Loucy (cell line): ENCODE results near the gene SLC17A7.
A peak's percentile ranks its signal among the peaks of the same experiment; 100 is the strongest.

Experiments
- H2AFZ ChIP-seq: fragments of 200-600 bp; sonication (generic); 2 replicates; pipeline ENCODE4 v1.6.0; 2016; ENCODE audit warnings: antibody characterized with exemption, mild to moderate bottlenecking, low read length, moderate library complexity
- H3F3A ChIP-seq: fragments of 200-600 bp; 2 replicates; pipeline ENCODE4 v1.6.0; 2016; ENCODE audit warnings: antibody characterized with exemption, low read depth, mild to moderate bottlenecking
- H3K27me3 ChIP-seq: fragments of 200-600 bp; sonication (generic); 2 replicates; pipeline ENCODE4 v1.6.1; 2014; ENCODE audit warnings: low read length, mild to moderate bottlenecking; ENCODE audit not compliant: insufficient read depth, poor library complexity, severe bottlenecking
- H3K36me3 ChIP-seq: fragments of 200-600 bp; sonication (generic); 2 replicates; pipeline ENCODE4 v1.6.1; 2016; ENCODE audit warnings: low read length; ENCODE audit not compliant: insufficient read depth
- H3K4me1 ChIP-seq: fragments of 200-600 bp; sonication (generic); 2 replicates; pipeline ENCODE4 v1.5.1; 2014; ENCODE audit warnings: low read length, mild to moderate bottlenecking; ENCODE audit not compliant: insufficient read depth, poor library complexity, severe bottlenecking
- H3K4me2 ChIP-seq: fragments of 200-600 bp; sonication (generic); 2 replicates; pipeline ENCODE4 v1.6.0; 2014; ENCODE audit warnings: antibody characterized with exemption, low read length, low read depth, mild to moderate bottlenecking; ENCODE audit not compliant: poor library complexity, severe bottlenecking
- H3K4me3 ChIP-seq: fragments of 200-600 bp; sonication (generic); 2 replicates; pipeline ENCODE4 v1.5.1; 2014; ENCODE audit warnings: low read length, mild to moderate bottlenecking, mixed read lengths; ENCODE audit not compliant: poor library complexity, severe bottlenecking
- H3K79me2 ChIP-seq: fragments of 200-600 bp; sonication (generic); 2 replicates; pipeline ENCODE4 v1.6.1; 2014; ENCODE audit warnings: low read length; ENCODE audit not compliant: insufficient read depth
- H3K9ac ChIP-seq: fragments of 200-600 bp; sonication (generic); 2 replicates; pipeline ENCODE4 v1.6.0; 2014; ENCODE audit warnings: mild to moderate bottlenecking, low read depth, low read length, moderate library complexity; ENCODE audit not compliant: poor library complexity, severe bottlenecking
- H3K9me2 ChIP-seq: fragments of 200-600 bp; sonication (generic); replicated peaks from 2 replicates; pipeline ENCODE4 v1.6.1; 2016; ENCODE audit warnings: low read depth, low read length, mixed read lengths
- H3K9me3 ChIP-seq: fragments of 200-600 bp; sonication (generic); 2 replicates; pipeline ENCODE4 v1.6.1; 2014; ENCODE audit warnings: mild to moderate bottlenecking, antibody characterized with exemption, low read length, low read depth; ENCODE audit not compliant: insufficient read depth
- H4K20me1 ChIP-seq: fragments of 200-600 bp; sonication (generic); 2 replicates; pipeline ENCODE4 v1.6.0; 2014; ENCODE audit warnings: antibody characterized with exemption, low read length, mild to moderate bottlenecking; ENCODE audit not compliant: insufficient read depth, poor library complexity, severe bottlenecking
- EZH2phosphoT487 ChIP-seq: fragments of 200-600 bp; IDR thresholded peaks from 2 replicates; pipeline ENCODE4 v1.6.1; 2018; ENCODE audit warnings: antibody characterized with exemption, mild to moderate bottlenecking, moderate library complexity, borderline replicate concordance
- TF ChIP-seq, protein P1 (sequence below): fragments of 200-600 bp; sonication (generic); conservative IDR thresholded peaks from 2 replicates; pipeline ENCODE4 v1.5.1; 2014; ENCODE audit warnings: mild to moderate bottlenecking, antibody characterized with exemption, low read length

The SLC17A7 gene

DNA sequence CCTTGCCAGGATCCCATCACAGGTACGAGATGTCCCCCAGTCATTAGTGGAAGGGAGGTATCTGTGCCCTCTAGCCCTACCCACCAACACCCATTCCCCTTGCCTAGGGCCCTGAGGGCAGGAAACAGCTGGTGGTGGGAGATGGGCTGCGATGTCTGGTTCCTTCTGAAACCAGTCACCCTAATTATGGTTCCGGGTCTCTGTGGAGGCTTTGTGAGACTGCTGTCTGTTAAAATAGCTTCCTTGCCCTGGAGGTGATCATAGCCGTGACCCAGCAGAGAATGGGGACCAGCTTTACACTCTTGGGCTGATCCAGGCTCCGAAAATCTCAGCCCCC is 17.2 kb upstream of the SLC17A7 start:
- no peaks in the 10 kb centered on the region for H3K27me3 ChIP-seq
- H3K79me2 ChIP-seq: peaks cover 28% of the 10 kb centered on the region
- TF ChIP-seq, protein P1, sequence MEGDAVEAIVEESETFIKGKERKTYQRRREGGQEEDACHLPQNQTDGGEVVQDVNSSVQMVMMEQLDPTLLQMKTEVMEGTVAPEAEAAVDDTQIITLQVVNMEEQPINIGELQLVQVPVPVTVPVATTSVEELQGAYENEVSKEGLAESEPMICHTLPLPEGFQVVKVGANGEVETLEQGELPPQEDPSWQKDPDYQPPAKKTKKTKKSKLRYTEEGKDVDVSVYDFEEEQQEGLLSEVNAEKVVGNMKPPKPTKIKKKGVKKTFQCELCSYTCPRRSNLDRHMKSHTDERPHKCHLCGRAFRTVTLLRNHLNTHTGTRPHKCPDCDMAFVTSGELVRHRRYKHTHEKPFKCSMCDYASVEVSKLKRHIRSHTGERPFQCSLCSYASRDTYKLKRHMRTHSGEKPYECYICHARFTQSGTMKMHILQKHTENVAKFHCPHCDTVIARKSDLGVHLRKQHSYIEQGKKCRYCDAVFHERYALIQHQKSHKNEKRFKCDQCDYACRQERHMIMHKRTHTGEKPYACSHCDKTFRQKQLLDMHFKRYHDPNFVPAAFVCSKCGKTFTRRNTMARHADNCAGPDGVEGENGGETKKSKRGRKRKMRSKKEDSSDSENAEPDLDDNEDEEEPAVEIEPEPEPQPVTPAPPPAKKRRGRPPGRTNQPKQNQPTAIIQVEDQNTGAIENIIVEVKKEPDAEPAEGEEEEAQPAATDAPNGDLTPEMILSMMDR: no peak
- TF ChIP-seq EZH2phosphoT487: no peak
- peak overlapping the region; percentile 42 for H3K9ac ChIP-seq
- no peaks in the 10 kb centered on the region for H4K20me1 ChIP-seq
- H3K36me3 ChIP-seq: no peaks in the 10 kb centered on the region
- no peak overlapping the region for H2AFZ ChIP-seq
- H3K4me3 ChIP-seq: no peak overlapping the region
- peak overlapping the region; percentile 37 for H3K4me2 ChIP-seq
- H3F3A ChIP-seq: no peaks in the 10 kb centered on the region
- no peaks in the 10 kb centered on the region for H3K9me2 ChIP-seq
- no peaks in the 10 kb centered on the region for H3K9me3 ChIP-seq
- peaks cover 17% of the 10 kb centered on the region for H3K4me1 ChIP-seq

DNA sequence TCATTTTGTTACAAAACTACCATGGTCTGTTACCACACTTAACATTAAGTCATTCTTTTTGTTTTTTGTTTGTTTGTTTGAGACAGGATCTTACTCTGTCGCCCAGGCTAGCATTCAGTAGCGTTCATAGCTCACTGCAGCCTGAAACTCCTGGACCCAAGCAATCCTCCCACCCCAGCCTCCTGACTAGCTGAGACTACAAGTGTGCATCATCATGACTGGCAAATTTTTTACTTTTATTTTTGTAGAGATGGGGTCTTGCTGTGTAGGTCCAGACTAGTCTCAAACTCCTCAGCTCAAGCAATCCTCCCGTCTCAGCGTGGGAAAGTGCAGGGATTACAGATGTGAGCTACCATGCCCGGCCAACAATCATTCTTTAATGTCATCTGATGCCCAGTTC is 15.0 kb upstream of the SLC17A7 start:
- Histone ChIP-seq H3K4me2 (no peak overlapping the region), H2AFZ (no peak overlapping the region), H3K4me1 (peaks cover 21% of the 10 kb centered on the region), H3K9ac (no peak overlapping the region), H3K9me2 (no peaks in the 10 kb centered on the region), H4K20me1 (no peaks in the 10 kb centered on the region), H3K36me3 (no peaks in the 10 kb centered on the region), H3K9me3 (no peaks in the 10 kb centered on the region), H3K27me3 (no peaks in the 10 kb centered on the region), H3K79me2 (peaks cover 31% of the 10 kb centered on the region), H3F3A (no peaks in the 10 kb centered on the region), H3K4me3 (no peak overlapping the region)
- TF ChIP-seq EZH2phosphoT487: no peak
- TF ChIP-seq, protein P1: no peak

DNA sequence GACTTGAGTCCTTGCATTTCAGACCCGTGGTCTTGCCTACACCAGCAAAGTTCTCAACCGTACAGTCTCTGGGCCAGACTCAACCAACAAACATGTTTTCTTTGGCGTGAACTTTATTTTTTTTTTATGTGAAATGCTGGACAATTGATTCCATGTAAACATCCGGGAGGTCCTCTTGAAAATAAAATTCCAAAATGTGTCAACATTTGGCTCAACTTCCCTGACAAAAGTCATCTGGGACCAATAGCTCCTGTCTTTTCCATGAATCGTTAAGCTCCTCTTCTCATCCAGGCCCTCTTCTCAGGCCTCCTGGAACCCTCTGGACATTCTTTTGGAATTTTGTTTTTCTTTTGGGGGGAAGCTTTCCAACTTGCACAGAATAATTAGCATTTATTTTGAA is 14.4 kb upstream of the SLC17A7 start:
- Histone ChIP-seq H3K79me2 (peaks cover 37% of the 10 kb centered on the region), H3K9ac (no peak overlapping the region), H3F3A (no peaks in the 10 kb centered on the region), H3K4me2 (no peak overlapping the region), H3K9me2 (no peaks in the 10 kb centered on the region), H2AFZ (no peak overlapping the region), H3K4me1 (peaks cover 21% of the 10 kb centered on the region), H3K36me3 (no peaks in the 10 kb centered on the region), H4K20me1 (no peaks in the 10 kb centered on the region), H3K9me3 (no peaks in the 10 kb centered on the region), H3K27me3 (no peaks in the 10 kb centered on the region), H3K4me3 (no peak overlapping the region)
- TF ChIP-seq EZH2phosphoT487: no peak
- TF ChIP-seq, protein P1: no peak
